ENCODE measurements around the gene PUM1. TPM values are rescaled to one million over a fixed set of nuclear protein-coding genes. Genes with fewer than 3 reads are reported as not detected.

The PUM1 gene
- total and polyA plus RNA-seq, 2 of the 8 experiments (the other 6 are each of a cell fraction or from before 2014, with no cell fraction given): 122 to 177 TPM

DNA sequence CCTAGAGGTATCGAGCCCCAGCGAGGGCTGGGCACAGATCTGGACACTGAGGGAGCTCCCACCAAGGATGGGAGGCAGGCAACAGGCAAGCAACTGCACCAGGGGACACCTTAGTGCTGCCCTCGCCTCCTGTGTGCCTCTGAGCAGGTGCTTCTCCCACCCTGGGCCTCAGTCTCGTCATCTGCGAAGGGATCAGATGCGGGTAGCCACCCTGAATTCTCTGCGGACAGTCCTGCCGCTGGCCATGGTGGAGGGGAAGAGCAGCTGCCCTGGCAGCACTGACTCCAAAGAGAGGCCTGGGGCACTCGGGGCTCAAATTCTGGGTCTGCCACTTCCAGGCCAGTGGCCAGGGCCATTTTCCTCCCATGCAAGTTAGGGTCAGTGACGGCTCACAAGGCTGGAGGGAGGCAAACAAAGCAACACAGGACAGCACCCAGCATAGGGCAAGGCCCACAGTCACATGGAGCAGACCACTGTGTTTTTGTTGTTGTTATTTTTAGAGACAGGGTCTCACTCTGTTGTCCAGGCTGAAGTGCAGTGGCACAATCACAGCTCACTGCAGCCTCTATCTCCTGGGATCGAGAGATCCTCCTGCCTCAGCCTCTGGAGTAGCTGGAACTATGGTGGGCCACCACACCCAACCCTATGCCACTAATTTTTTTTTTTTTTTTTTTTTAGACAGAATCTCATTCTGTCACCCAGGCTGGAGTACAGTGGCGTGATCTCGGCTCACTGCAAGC is 149.9 kb downstream of the PUM1 start:
- POLR2A ChIA-PET (ENCODE audit: partially characterized antibody): interaction anchor here (1.3 to 3.0 kb wide), 2 partner anchors 13 to 114 kb away, joined by 4 to 16 read pairs; no protein-coding TSS in a partner anchor
- H3K4ac ChIP-seq (replicated peaks; ENCODE audit: insufficient read length, low read depth, low read length): no peak overlapping the region
- no peaks in the 10 kb centered on the region for H3K79me1 ChIP-seq (ENCODE audit: low read depth, low read length)
- no peaks in the 10 kb centered on the region for H3K9me3 ChIP-seq (ENCODE audit: insufficient read depth in 2 of 2, low read depth in 1 of 2, low read length in 1 of 2)
- H2BK20ac ChIP-seq (ENCODE audit: low read length): no peak overlapping the region
- no peaks in the 10 kb centered on the region for H4K20me1 ChIP-seq (replicated peaks in 1 of 2; ENCODE audit: control insufficient read depth in 1 of 2, insufficient read depth in 2 of 2, low read length in 2 of 2)
- no peak overlapping the region for H2BK15ac ChIP-seq (ENCODE audit: low read length)
- H4K91ac ChIP-seq (replicated peaks; ENCODE audit: insufficient read length, low read length): no peak overlapping the region
- H2AFZ ChIP-seq (ENCODE audit: low read length): no peak overlapping the region
- 92% methylated on average over 11 of the region's 13 CpGs; no CpG with 5 or more reads in 1 of the 2 experiments for WGBS, 2 experiments (ENCODE audit: extremely low coverage in 1 of 2, insufficient coverage in 1 of 2, insufficient read length in 1 of 2, insufficient replicate concordance in 2 of 2, low coverage in 1 of 2, low lambda C conversion rate in 2 of 2, missing lambda C conversion rate in 1 of 2)
- no peak overlapping the region for H3K56ac ChIP-seq (replicated peaks; ENCODE audit: insufficient read length, low read depth, low read length)
- 0 out of 2 replicates have a peak overlapping the region, but pooled peaks have one; percentile 39 for H2BK12ac ChIP-seq (ENCODE audit: low read depth, low read length)
- no peak overlapping the region for H3K14ac ChIP-seq (ENCODE audit: insufficient read length)
- no peak for TF ChIP-seq CTCF (IDR thresholded peaks at IDR 0.05; ENCODE audit: control extremely low read depth in 1 of 3, insufficient read depth in 1 of 3, low read depth in 1 of 3, low read length in 3 of 3)
- TF ChIP-seq, protein P1, sequence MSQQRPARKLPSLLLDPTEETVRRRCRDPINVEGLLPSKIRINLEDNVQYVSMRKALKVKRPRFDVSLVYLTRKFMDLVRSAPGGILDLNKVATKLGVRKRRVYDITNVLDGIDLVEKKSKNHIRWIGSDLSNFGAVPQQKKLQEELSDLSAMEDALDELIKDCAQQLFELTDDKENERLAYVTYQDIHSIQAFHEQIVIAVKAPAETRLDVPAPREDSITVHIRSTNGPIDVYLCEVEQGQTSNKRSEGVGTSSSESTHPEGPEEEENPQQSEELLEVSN (IDR thresholded peaks at IDR 0.05): no peak
- no peak for TF ChIP-seq KDM5A (IDR thresholded peaks at IDR 0.05; ENCODE audit: low read length)
- no peak for TF ChIP-seq HDAC2 (IDR thresholded peaks at IDR 0.05; ENCODE audit: borderline replicate concordance in 1 of 2, low read depth in 2 of 2, low read length in 2 of 2)
- TF ChIP-seq EGR1 (IDR thresholded peaks at IDR 0.05; ENCODE audit: borderline replicate concordance, low read depth, low read length): no peak
- TF ChIP-seq CREB1 (IDR thresholded peaks at IDR 0.05): no peak
- TF ChIP-seq SUZ12 (IDR thresholded peaks at IDR 0.05; ENCODE audit: low read length): no peak
- no peaks in the 10 kb centered on the region for H3K36me3 ChIP-seq (ENCODE audit: control insufficient read depth in 2 of 4, insufficient read depth in 4 of 4, low read length in 3 of 4)
- H3K23me2 ChIP-seq (ENCODE audit: low read depth, low read length): no peaks in the 10 kb centered on the region
- no peak overlapping the region for H3K9ac ChIP-seq (replicated peaks in 1 of 4; ENCODE audit: extremely low read depth in 1 of 4, low read depth in 3 of 4, low read length in 3 of 4)
- H3K79me2 ChIP-seq (ENCODE audit: control insufficient read depth in 1 of 2, insufficient read depth in 2 of 2, low read length in 2 of 2): no peaks in the 10 kb centered on the region
- no peak overlapping the region for H4K5ac ChIP-seq (ENCODE audit: insufficient read length, low read depth, low read length)
- H3K23ac ChIP-seq (ENCODE audit: insufficient read length): no peak overlapping the region
- H3K18ac ChIP-seq (ENCODE audit: extremely low read depth, low read length): no peak overlapping the region
- CTCF ChIA-PET (ENCODE audit: partially characterized antibody): interaction anchor here (0.6 to 27.2 kb wide), 8 partner anchors 8 to 196 kb away, joined by 3 to 1519 read pairs (median 7); partner anchors contain the start of gene MATN1
- FAIRE-seq: no peak
- DNase-seq (ENCODE audit: low read depth in 1 of 2, low spot score in 2 of 2): no peak
- H2BK5ac ChIP-seq (ENCODE audit: low read depth, low read length): no peak overlapping the region
- no peak overlapping the region for H3K4me3 ChIP-seq (ENCODE audit: extremely low read depth in 1 of 4, insufficient read depth in 2 of 4, low read depth in 3 of 4, low read length in 4 of 4)
- no peak overlapping the region for H2BK120ac ChIP-seq (replicated peaks; ENCODE audit: low read depth, low read length)
- H2AK5ac ChIP-seq (ENCODE audit: low read depth, low read length): no peak overlapping the region
- H3K27ac ChIP-seq (ENCODE audit: low read depth, low read length): no peak overlapping the region
- H3K4me1 ChIP-seq (replicated peaks in 1 of 4; ENCODE audit: control insufficient read depth in 3 of 4, insufficient read depth in 4 of 4, low read length in 3 of 4): peaks cover 0 to 5% (median under 1%) of the 10 kb centered on the region in 4 experiments; a peak in 1 of 7 replicates
- no peak overlapping the region for H4K8ac ChIP-seq (ENCODE audit: extremely low read depth, insufficient read depth, low read length)
- H3K4me2 ChIP-seq (ENCODE audit: insufficient read depth in 1 of 2, low read depth in 2 of 2, low read length in 2 of 2): no peak overlapping the region
- no peaks in the 10 kb centered on the region for H3K27me3 ChIP-seq (replicated peaks in 1 of 4; ENCODE audit: control insufficient read depth in 3 of 4, extremely low read depth in 1 of 4, insufficient read depth in 3 of 4, low read length in 3 of 4)

Measured in H1 (cell line).